ENCODE results near the gene HELZ. TPM values are rescaled to one million over a fixed set of nuclear protein-coding genes. Genes with fewer than 3 reads are reported as not detected.

Gene HELZ
- total RNA-seq, 1 donor from 2014 or later = 72.5 TPM

DNA sequence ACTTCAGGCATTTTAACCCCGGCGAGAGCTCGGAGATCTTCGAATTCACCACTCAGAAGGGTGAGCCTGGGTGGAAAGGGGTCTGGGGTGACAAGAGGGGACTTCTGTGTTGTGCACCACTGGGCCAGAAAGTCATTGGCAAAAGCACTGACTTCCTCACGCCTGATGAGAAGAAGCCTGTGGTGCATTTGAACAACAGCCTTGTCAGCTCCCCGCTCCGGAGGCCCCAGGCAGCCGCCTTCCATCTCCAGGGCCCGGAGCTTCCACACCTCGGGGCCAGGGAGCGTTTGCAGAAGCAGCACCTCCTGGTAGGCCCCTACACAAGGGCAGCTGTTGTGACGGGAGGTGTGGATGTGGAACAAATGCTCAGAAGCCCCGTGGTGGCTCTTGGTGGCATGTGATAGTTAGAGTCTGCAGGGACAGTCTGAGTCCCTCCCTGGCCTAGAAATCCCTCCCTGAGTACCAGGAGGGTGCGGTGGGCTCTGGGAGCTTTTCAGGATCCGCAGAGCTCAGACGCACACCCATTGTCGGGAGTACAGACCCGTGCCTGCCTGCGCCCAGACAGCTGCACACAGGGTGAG, 190.9 kb downstream of the HELZ start:
- TF ChIP-seq, protein P1, sequence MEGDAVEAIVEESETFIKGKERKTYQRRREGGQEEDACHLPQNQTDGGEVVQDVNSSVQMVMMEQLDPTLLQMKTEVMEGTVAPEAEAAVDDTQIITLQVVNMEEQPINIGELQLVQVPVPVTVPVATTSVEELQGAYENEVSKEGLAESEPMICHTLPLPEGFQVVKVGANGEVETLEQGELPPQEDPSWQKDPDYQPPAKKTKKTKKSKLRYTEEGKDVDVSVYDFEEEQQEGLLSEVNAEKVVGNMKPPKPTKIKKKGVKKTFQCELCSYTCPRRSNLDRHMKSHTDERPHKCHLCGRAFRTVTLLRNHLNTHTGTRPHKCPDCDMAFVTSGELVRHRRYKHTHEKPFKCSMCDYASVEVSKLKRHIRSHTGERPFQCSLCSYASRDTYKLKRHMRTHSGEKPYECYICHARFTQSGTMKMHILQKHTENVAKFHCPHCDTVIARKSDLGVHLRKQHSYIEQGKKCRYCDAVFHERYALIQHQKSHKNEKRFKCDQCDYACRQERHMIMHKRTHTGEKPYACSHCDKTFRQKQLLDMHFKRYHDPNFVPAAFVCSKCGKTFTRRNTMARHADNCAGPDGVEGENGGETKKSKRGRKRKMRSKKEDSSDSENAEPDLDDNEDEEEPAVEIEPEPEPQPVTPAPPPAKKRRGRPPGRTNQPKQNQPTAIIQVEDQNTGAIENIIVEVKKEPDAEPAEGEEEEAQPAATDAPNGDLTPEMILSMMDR (IDR thresholded peaks at IDR 0.05) = no peak
- no peak overlapping the region for H3K27ac ChIP-seq
- ATAC-seq (no peak), DNase-seq (no peak)
- intact Hi-C loops (cut with DNase I) = no loop called here
- H3K4me1 ChIP-seq = no peaks in the 10 kb centered on the region
- no peak overlapping the region for H3K4me3 ChIP-seq
- H3K27me3 ChIP-seq = no peaks in the 10 kb centered on the region
- H3K36me3 ChIP-seq = no peaks in the 10 kb centered on the region
- peaks cover 5% of the 10 kb centered on the region for H3K9me3 ChIP-seq

DNA sequence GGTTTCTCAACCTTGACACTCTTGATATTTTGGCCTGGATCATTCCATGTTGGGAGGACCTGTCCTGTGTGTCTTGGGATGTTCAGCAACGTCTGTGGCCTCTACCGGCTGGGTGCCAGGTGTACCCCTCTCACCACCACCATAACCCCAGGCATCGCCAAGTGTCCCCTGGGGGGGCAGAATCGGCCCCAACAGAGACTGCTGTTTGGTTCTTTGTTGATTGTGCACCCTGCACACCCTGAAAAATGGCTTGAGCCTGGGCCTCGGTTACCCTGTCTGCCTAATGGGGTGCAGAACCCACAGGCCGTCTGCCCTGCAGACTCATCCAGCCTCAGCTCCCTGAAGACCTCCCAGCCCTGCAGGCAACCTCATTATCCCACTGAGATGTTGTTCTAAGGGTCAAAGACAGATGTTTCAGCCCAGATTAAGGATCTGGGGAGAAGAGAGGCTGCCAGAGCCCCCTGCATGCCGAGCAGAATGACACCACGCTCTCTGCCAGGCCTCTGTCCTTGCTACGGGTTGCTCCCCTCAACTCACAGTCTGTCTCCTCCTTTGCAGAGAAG, 191.5 kb downstream of the HELZ start:
- Histone ChIP-seq H3K9me3 (peaks cover 10% of the 10 kb centered on the region), H3K4me1 (no peaks in the 10 kb centered on the region), H3K27me3 (no peaks in the 10 kb centered on the region), H3K27ac (no peak overlapping the region), H3K36me3 (no peaks in the 10 kb centered on the region), H3K4me3 (no peak overlapping the region)
- DNase-seq = no peak
- intact Hi-C loops (cut with DNase I) = no loop called here
- TF ChIP-seq, protein P1 (IDR thresholded peaks at IDR 0.05) = no peak
- no peak for ATAC-seq

DNA sequence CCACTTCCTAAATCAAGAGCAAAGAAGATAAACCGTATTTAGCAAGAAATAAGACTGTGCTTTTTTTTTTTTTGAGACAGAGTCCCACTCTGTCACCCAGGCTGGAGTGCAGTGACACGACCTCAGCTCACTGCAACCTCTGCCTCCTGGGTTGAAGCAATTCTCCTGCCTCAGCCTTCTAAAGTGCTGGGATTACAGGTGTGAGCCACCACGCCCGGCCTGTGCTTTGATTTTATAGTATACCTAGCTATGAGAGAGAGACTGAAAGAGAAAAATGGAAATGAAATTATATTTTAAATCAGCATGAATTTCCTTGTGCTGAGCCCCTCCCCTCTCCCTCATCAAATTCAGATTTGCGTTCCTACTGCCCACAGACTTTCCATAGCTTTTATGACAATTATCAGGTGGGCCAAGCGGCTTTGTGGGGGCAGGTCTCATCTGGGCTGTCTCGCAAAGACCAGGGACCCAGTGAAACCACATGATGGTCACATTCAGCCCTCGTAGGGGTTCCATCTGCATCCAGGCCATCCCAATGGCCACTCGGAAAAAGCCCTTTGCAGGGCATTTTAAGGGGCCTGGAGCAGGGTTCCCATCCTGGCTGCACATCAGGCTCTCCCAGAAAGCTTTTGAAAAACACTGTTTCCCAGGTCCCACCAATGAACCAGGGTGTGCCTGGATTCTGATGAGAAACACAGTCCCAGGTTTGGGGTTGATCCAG, 192.1 kb downstream of the HELZ start:
- peaks cover 10% of the 10 kb centered on the region for H3K9me3 ChIP-seq
- no peaks in the 10 kb centered on the region for H3K4me1 ChIP-seq
- TF ChIP-seq, protein P1 (IDR thresholded peaks at IDR 0.05) = no peak
- H3K4me3 ChIP-seq = no peak overlapping the region
- DNase-seq (no peak), ATAC-seq (no peak)
- no peaks in the 10 kb centered on the region for H3K27me3 ChIP-seq
- no peak overlapping the region for H3K27ac ChIP-seq
- intact Hi-C loops (cut with DNase I) = no loop called here
- no peaks in the 10 kb centered on the region for H3K36me3 ChIP-seq

DNA sequence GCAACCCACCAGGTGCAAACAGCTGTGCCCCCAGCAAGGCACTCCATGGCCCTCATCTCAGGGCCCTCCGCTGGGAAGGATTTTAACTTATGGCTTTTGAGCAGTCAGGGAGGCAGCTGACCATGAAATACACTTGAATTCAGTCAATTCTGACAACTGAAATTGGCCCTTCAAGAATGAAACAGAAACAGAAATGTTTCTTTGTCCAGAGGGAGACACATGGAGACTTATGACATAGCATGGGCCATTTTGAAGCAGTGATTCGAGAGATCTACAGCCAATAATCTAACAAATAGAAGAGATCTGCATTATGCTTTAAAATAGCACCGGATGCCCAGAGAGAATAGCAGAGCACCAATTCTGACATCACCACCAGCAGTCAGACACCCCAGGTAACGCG, 193.2 kb downstream of the HELZ start:
- no peak overlapping the region for H3K4me3 ChIP-seq
- DNase-seq (no peak), ATAC-seq (no peak)
- no peaks in the 10 kb centered on the region for H3K36me3 ChIP-seq
- intact Hi-C loops (cut with DNase I) = no loop called here
- no peaks in the 10 kb centered on the region for H3K4me1 ChIP-seq
- H3K9me3 ChIP-seq = peaks cover 10% of the 10 kb centered on the region
- no peak overlapping the region for H3K27ac ChIP-seq
- H3K27me3 ChIP-seq = no peaks in the 10 kb centered on the region
- TF ChIP-seq, protein P1 (IDR thresholded peaks at IDR 0.05) = no peak

DNA sequence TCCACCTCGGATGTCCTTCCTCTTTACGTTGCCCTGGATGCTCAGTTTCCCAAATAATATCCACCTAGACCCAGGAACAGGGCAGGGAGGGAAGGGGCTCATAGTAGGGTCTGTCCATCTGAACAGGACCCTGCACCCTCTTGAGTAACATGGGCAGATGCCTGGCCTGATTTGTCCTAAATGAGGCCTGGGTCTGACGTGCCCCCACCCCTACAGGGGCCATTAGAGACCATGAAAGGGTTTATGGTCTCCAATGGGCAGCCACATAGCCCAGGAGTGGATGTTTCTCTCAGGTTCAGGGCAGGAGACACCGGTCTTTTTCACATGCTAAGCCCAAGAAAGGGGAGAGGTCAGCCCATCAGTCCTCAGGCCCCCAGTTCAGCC, 193.8 kb downstream of the HELZ start:
- intact Hi-C loops (cut with DNase I) = no loop called here
- TF ChIP-seq, protein P1 (IDR thresholded peaks at IDR 0.05) = no peak

More for the DNA sequence above, 193.8 kb downstream of the HELZ start:
- ATAC-seq (no peak), DNase-seq (no peak)
- Histone ChIP-seq H3K27me3 (no peaks in the 10 kb centered on the region), H3K4me3 (no peak overlapping the region), H3K9me3 (peaks cover 10% of the 10 kb centered on the region), H3K27ac (no peak overlapping the region), H3K36me3 (no peaks in the 10 kb centered on the region), H3K4me1 (no peaks in the 10 kb centered on the region)

All from upper lobe of right lung (tissue), 1 donor.